ENCODE data around the gene FAM83D.

FAM83D gene

DNA sequence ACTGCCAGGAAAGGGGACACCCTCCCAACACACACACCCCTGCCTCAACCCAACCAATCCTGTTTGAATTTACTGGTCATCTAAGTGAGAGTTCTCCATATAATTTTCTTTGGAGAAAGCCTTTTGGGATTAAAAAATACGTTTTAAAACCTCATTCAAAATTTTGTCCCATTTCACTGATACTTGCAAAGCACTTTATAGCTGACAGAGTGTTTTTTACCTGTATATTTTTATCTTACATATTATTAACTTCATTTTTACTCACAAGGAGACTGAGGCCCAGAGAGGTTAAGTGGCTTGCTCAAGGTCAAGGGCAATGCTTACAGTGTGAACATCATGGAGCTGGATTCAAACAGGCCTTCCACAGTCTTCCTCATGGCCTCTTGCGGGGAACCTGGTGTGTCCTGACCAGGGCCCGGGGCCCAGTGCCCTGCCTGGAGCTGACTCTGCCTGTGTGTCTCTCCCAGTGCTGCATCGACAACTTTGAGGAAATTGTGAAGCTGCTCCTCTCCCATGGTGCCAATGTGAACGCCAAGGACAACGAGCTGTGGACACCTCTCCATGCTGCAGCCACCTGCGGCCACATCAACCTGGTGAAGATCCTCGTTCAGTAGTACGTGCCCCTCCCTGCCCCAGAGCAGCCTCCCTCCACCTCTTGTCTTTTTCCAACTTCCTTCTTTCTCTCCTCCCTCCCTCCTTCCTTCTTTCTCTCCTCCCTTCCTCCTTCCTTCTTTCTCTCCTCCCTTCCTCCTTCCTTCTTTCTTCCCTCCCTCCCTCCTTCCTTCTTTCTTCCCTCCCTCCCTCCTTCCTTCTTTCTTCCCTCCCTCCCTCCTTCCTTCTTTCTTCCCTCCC is 30.9 kb upstream of the FAM83D start:
- DNase-seq (ENCODE audit: low read depth) = no peak

DNA sequence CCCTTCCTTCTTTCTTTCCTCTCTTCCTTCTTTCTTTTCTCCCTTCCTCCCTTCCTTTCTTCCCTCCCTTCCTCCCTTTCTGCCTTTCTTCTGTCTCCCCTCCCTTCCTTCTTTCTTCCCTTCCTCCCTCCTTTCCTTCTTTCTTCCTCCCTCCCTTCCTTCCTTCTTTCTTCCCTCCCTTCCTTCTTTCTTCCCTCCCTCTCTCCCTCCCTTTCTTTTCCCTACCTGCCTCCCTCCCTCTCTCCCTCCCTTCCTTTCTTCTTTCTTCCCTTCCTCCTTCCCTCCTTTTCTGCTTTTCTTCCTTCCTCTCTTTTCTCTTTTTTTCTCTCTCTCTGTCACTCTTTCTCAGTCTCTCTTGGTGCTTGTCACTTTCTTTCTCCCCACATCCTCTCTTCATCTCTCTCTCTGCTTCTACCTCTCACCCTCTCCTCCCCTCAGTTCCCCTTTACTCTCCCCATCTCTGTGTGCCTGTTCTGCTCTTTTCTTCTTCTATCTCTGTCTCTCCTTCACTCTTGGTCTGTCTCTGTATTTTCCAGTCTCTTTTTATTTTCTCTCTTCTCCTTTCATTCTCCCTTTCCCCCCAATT is 30.1 kb upstream of the FAM83D start:
- DNase-seq (ENCODE audit: low read depth) = no peak

DNA sequence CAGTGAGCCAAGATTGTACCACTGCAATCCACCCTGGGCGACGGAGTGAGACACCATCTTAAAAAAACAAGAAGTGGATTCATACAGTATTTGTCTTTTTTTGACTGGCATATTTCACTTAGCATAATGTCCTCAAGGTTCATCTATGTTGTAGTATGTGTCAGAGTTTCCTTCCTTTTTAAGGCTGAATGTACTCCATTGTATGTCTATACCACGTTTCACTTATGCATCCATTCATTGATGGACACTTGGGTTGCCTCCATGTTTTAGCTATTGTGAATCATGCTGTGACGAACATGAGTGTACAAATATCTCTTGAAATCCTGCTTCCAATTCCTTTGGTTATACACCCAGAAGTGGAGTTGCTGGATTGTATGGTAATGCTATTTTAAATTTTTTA is 28.9 kb upstream of the FAM83D start:
- no peak for DNase-seq (ENCODE audit: low read depth)

DNA sequence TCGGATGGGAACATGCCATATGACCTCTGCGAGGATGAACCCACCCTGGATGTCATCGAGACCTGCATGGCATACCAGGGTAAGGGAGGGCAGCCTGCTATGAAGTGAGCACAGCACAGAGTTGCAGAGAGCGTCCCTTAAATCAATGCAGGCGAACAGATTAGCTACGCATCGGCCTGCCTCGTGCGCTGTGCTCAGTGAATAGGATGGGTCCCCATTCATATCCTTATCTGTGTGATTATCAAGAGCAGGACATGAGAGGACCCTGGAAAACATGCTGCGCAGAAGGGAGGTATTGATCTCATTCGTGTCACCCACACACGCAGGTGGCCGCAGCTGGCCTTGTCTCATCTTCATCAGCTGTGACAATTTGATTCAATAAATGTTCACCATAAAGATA is 25.6 kb upstream of the FAM83D start:
- DNase-seq (ENCODE audit: low read depth) = no peak

DNA sequence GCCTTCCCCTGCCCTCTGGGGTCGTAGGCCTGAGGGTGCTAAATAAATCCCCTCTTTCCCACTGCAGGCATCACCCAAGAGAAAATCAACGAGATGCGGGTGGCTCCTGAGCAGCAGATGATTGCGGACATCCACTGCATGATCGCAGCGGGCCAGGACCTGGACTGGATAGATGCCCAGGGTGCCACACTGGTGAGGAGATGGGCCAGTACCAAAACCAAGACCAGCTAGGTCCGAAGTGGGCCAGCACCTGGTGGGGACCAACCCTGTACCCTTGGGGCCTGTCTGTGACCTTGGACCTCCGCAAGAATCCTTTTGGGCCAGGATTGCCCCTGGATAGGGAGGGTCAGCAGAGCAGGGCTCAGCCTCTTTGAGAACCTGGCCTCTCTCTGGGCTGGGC is 23.6 kb upstream of the FAM83D start:
- no peak for DNase-seq (ENCODE audit: low read depth)

DNA sequence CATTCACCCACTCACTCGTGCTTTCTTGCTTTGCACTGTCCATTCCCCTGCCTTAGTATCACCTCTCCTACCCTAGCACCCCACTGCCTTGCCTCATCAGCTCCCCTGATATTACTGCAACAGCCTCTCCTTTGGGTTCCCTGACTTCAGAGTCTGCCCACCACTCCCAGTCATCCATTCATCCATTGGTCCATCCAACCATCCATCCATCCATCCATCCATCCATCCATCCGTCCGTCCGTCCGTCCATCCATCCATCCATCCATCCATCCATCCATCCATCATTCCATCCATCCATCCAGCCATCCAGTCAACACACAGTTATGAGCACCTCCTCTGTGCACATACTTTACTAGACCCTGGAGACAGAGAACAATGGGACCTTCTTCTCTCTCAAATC is 22.9 kb upstream of the FAM83D start:
- no peak for DNase-seq (ENCODE audit: low read depth)

DNA sequence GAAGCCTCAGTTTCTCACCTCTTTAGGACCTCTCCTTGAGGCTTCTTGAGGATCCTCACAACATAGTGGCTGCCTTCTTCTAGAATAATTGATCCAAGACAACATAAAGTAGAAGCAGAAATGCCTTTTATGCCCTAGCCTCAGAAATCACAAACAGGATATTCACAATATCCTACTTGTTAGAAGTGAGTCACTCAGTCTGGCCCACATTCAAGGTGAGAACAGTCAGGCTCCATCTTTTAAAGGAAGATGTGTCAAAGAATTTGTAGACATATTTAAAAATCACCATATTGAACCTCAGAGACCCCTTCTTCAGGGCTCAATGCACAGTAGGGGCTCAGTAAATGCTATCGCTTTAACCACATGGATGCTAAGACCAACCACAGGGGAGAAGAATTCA is 20.8 kb upstream of the FAM83D start:
- no peak for DNase-seq (ENCODE audit: low read depth)

DNA sequence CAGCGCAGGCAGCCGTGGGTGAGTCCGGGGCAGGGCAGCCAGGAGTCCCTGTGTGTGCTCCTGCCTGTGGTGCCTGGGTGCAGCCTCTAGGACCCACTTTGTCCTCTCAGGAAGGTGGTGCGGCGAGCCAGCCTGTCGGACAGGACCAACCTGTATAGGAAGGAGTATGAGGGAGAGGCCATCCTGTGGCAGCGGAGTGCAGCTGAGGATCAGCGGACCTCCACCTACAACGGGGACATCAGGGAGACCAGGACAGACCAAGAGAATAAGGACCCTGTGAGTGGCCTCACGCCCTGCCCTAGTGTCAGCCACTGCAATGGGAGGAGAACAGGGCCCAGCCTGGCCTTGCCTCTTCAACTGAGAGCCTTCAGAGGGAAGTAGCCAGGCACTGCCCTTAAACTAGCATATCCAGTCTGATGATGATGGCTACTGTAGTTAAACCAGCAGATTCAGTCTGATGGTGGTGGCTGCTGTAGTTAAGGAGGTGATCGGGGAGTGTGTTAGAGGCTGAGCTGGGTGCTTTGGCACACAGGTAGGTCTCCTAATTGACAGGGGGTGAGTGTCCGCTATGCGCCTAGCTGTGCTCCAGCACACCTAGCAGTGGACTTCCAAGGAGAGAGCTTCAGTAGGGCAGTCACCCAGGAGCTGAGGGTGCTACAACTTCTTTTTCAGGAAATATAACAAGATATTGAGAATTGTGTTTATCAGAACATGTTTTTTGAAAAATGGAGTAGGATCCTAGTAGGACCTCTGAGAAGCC is 18.1 kb upstream of the FAM83D start:
- no peak for DNase-seq (ENCODE audit: low read depth)

DNA sequence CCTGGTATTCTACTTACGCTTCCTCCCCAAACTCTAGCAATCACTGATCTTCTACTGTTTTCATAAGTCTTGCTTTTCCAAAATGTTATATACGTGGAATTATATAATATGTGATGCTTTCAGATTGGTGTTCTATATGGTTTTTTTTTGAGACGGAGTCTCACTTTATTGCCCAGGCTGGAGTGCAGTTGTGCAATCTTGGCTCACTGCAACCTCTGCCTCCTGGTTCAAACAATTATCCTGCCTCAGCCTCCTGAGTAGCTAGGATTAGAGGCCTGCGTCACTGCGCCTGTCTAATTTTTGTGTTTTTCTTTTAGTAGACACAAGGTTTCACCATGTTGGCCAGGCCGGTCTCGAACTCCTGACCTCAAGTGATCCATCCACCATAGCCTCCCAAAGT is 10.9 kb upstream of the FAM83D start:
- DNase-seq (ENCODE audit: low read depth) = no peak

DNA sequence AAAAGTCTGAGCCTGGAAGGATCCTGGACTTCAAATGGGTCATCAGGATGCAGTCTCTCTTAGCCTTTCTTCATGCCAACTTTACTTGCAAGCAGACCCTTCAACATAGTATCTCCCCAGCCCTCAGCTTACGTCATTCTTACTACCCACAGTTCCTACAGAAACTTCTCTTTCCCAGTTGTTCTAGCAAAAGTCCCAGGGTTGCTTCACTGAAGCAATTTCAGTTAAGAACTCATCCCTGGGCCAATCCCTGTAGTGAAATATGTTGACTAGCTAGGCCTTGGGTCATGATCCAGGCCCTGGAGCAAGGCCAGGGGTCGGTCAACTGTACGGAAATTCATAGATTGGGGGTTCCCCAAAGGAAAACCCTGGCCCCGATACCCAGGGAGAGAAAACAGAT is 8.6 kb upstream of the FAM83D start:
- no peak for DNase-seq (ENCODE audit: low read depth)

DNA sequence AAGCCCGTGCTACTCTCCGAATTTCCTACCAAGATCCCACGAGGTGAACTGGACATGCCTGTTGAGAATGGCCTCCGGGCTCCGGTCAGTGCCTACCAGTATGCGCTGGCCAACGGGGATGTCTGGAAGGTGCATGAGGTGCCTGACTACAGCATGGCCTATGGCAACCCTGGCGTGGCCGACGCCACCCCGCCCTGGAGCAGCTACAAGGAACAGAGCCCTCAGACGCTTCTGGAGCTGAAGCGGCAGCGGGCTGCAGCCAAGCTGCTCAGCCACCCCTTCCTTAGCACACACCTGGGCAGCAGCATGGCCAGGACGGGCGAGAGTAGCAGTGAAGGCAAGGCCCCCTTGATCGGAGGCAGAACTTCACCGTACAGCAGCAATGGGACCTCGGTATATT is 8.0 kb upstream of the FAM83D start:
- DNase-seq (ENCODE audit: low read depth) = no peak

DNA sequence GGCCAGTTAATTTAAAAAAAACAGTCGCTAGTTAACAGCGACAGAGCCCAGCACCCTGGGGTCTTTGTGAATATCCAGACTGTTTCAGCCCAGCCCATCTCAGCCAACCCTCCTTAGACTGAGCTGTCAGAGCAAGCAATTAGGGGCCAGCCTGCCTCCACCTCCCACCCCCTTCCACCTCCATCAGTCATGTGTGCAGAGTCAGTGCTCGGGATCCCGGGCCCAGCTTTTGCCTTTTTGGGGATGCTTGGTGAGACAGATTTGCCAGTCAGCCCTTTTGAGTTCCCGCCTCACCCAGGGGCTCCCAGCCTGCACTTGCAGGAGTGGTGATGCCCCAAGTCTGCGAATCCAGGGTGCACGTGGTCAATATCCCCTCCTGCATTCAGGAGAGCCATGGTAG is 6.5 kb upstream of the FAM83D start:
- no peak for DNase-seq (ENCODE audit: low read depth)

DNA sequence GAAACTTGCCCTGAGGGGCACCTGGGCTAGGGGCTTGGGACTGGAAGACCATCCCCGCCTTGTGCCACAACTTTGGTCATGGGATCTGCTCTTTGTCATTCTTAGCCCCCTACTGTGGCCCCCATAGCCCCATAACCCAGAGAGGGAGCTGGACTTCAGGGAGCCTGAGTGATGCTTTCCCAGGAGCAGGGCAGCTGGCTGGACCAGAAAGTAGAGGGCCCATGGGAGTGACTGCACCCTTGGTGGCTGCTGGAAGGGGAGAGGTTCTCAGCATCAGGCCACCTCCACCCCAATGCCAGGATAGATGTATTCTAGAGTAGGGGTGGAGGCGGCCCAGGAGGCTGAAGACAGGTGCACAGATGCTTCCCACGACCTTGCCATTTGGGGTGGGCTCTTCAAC is 5.8 kb upstream of the FAM83D start:
- DNase-seq (ENCODE audit: low read depth) = no peak

DNA sequence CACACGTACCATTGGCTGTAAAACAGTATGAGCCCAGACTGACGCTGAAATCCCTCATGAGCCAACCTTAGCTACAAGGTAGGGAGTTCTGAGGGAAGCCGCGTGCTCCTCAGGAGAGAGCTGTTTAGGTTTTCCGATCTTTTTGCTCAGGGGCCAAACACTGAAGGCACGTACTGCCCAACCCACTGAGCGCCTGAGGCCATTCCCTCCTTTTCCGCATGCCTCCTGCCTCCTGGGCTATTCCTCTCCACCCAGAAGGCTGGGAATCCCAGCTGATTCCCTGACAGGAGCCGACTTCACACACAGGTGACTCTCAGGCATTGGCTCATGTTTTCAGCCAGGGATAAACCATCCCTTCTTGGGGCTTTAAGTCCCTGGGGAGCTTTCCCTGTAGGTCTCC is 5.4 kb upstream of the FAM83D start:
- no peak for DNase-seq (ENCODE audit: low read depth)

DNA sequence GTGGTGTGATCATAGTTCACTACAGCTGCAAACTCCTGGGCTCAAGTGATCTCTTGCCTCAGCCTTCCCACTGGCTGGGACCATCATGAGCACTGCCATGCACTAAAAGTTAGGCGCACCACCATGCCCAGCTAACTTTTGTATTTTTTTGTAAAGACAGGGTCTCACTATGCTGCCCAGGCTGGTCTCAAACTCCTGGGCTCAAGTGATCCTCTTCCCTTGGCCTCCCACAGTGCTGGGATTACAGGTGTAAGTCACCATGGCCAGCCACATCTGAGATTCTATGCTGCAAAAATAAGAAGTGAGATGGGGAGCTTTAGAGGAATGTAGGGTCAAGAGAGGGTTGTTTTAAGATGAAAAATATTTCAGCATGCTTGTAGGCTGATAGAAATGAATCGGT is 1.5 kb upstream of the FAM83D start:
- no peak for DNase-seq (ENCODE audit: low read depth)

DNA sequence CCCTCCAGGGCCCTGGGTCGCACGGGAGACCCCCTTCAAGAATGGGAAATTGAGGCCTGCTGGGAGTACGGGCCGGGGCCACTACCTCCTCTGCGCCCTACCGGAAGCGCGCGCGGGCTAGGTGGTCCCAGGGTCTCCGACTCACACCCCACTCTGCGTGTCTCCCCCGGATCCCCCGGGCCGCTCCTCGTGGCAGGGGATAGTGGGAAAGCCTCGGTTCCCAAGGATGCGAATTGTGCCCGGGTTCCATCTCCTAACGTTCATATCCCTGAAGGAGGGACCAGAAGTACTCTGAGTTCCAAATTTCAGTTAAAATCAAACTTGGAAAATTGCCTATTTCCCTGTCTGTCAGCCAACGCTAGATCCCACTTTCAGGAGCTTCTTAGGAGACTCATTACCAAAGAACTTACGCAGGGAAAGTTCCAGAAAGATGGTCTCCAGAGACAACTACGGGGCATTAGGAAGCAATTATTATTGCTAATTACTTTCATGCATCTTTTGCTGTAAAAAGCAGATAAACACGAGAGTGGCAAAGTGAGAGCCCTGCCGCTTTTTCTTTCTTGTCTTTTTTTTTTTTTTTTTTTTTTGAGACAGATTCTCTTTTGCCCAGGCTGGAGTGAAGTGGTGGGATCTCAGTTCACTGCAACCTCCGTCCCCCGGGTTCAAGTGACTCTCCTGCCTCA is 858 bp downstream of the FAM83D start:
- DNase-seq (ENCODE audit: low read depth) = no peak

DNA sequence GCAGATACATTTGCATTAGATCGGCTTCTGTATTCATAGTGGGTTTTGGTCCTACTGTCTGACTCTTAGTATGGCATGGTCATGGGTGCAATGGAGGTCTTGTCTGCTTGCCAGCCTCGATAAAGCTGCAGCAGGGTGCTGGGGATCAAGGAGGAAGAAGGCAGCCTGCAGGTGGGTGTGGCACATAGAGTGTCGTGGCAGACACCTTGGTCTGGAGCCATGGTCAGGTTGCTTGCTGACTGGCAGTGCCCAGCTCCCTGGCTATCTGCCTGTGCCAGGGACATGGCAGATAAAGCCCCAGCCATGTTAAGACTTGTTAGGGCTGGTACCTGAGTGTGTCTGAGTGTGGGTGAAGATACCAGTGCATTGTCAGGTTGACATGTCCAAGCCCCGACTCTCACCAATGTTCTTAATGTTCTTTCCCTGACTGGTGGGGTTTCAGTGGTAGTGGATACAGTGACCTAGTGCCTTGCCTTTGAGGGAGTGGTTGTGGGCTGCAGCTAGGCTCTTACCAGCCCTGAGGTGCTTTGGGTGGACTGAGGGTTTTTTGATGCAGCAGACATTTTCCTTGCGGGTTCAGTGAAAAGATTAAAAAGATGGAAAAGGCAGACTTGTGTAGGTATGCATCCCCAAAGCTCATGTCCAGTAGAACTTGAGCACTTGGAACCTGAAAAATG is 1.8 kb downstream of the FAM83D start:
- DNase-seq (ENCODE audit: low read depth) = no peak

DNA sequence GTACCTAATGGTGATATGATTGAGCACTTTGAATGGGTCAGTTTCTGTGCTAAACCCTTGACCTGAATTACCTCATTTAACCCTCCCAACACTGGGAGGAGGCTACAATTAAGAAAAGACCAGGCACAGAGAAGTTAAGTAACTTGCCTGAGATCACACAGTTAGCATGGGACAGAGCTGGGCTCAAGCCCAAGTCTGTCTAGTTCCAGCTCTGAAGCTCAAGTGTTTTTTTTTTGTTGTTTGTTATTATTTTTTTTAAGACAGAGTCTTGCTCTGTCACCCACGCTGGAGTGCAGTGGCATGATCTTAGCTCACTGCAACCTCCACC is 4.0 kb downstream of the FAM83D start:
- no peak for DNase-seq (ENCODE audit: low read depth)

DNA sequence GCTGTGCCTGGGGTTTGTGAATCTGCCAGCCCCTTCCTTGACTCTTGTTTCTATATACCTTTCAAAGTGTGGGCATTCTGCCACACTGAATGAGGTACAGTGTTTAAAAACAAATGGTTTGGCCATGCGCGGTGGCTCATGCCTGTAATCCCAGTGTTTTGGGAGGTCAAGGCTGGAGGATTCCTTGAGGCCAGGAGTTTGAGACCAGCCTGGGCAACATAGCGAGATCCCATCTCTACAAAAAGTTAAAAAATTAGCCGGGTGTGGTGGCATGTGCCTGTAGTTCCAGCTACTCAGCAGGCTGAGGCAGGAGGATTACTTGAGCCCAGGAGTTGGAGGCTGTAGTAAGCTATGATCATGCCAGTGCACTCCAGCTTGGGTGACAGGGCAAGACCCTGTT is 5.8 kb downstream of the FAM83D start:
- DNase-seq (ENCODE audit: low read depth) = no peak

DNA sequence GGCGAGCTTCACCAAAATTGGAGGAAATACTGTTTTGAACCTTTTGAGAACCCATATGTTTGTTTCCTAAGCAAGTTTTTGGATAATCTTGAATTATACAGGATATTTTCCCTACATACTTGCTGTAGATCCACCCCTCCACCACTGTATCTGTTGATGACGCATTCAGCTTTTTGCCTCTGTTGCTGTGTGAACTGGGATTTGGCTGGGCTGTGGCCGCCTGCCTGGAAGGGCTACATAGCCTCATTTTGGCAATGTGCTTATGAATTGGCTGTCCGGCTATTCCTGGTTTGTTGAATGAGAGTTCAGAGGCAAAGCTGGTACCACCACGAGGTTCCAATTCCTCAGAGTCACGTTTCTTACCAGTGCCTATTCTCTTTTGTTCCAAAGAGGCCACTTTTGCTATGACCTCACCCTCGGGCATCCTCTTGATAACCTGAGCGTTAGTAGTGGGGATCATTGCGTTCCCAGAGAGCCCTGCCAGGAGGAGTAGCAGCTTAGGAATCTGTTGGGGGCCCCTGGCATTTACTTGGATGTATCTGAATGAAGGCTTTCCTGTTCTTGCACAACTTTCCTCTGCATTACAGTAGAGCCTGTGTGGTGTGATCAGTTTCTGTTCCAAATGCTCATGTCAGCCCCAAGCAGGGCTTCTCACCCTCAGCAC is 6.4 kb downstream of the FAM83D start:
- peak; percentile 47 for DNase-seq (ENCODE audit: low read depth)

DNA sequence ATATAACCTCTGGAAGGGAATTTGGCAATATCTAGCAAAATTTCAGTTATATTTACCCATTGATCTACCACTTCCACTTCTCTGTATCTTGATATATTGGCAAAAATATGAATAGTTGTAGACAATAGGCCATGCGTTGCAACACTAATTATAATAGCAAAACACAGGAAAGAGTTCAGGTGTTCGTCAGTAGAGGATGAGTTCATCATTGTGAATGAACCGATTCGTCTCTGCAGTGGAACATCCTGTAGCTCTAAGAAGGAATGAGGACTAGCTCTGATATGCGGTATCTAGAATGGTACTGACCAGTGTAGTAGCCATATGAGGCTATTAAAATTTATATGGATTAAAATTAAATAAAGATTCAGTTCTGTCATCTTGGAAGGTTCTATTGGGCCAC is 8.3 kb downstream of the FAM83D start:
- DNase-seq (ENCODE audit: low read depth) = no peak

DNA sequence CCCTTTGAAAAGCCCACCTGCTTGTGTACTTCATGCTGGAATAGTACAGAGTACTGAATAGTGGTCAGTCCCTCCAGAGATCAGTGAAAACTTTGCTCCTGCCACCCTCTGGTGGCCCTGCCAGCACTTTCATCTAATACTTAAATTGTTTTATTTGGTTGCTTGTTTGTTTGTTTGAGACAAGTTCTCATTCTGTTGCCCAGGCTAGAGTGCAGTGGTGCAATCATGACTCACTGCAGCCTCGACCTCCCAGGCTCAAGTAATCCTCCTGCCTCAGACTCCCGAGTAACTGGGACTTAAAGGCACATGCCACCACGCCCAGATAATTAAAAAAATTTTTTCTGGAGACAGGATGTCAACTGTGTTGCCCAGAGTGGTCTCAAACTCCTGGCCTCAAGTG is 9.1 kb downstream of the FAM83D start:
- no peak for DNase-seq (ENCODE audit: low read depth)
